Measurements from ENCODE around the gene DPP6. TPM values are rescaled to one million over a fixed set of nuclear protein-coding genes. Genes with fewer than 3 reads are reported as not detected.
A peak's percentile ranks its signal among the peaks of the same experiment; 100 is the strongest.
"Not testable (repeated sequence)": the region's sequence is repeated elsewhere in the genome, so short reads cannot be mapped to it uniquely, and the experiment has no call there.

Gene DPP6
- total RNA-seq, result 56.3 TPM

- not testable (repeated sequence) for FAIRE-seq; DNase-seq (ENCODE audit: low spot score in 2 of 2)
These were observed at the start of gene DPP6 for GRCh38 chr7:154051643-154052529. Gene DPP6, plus strand, starts transcription at chr7:154052398.

- FAIRE-seq; DNase-seq (ENCODE audit: low spot score in 2 of 2): not testable (repeated sequence)
These were observed 42.7 kb upstream of the DPP6 start for GRCh38 chr7:154009423-154009911.

GRCh38 chr7:154010726-154011568, 41.3 kb upstream of the DPP6 start:
- not testable (repeated sequence) for FAIRE-seq; DNase-seq (ENCODE audit: low spot score in 2 of 2)

- not testable (repeated sequence) for FAIRE-seq; DNase-seq (ENCODE audit: low spot score in 2 of 2)
These were observed 39.4 kb upstream of the DPP6 start for GRCh38 chr7:154012800-154013199.

- FAIRE-seq, result not testable (repeated sequence)
These were observed 36.6 kb upstream of the DPP6 start for GRCh38 chr7:154015636-154016035.

GRCh38 chr7:154018354-154018753, 33.8 kb upstream of the DPP6 start:
- not testable (repeated sequence) for FAIRE-seq; DNase-seq (ENCODE audit: low spot score in 2 of 2)

More at GRCh38 chr7:154015636-154016035, 36.6 kb upstream of the DPP6 start:
- DNase-seq (ENCODE audit: low spot score in 2 of 2), result not testable (repeated sequence)

- DNase-seq (ENCODE audit: low spot score in 2 of 2); FAIRE-seq: not testable (repeated sequence)
These were observed 24.4 kb upstream of the DPP6 start for GRCh38 chr7:154027805-154028204.

GRCh38 chr7:154030476-154031080, 21.6 kb upstream of the DPP6 start:
- FAIRE-seq; DNase-seq (ENCODE audit: low spot score in 2 of 2): not testable (repeated sequence)

- FAIRE-seq, result peak; percentile 30
- not testable (repeated sequence) for DNase-seq (ENCODE audit: low spot score in 2 of 2)
These were observed 12.6 kb upstream of the DPP6 start for GRCh38 chr7:154039466-154040165.

GRCh38 chr7:154050394-154050793, 1.8 kb upstream of the DPP6 start:
- not testable (repeated sequence) for DNase-seq (ENCODE audit: low spot score in 2 of 2); FAIRE-seq

GRCh38 chr7:154051006-154051642, 1.1 kb upstream of the DPP6 start:
- not testable (repeated sequence) for FAIRE-seq; DNase-seq (ENCODE audit: low spot score in 2 of 2)

GRCh38 chr7:154052530-154053252, 493 bp downstream of the DPP6 start:
- FAIRE-seq, result not testable (repeated sequence)
- DNase-seq (ENCODE audit: low spot score in 2 of 2), result peak; percentile 16 to 27

- not testable (repeated sequence) for FAIRE-seq; DNase-seq (ENCODE audit: low spot score in 2 of 2)
These were observed 1.5 kb downstream of the DPP6 start for GRCh38 chr7:154053466-154054312.

GRCh38 chr7:154054664-154055063, 2.5 kb downstream of the DPP6 start:
- FAIRE-seq, result peak; percentile 85
- not testable (repeated sequence) for DNase-seq (ENCODE audit: low spot score in 2 of 2)

- not testable (repeated sequence) for DNase-seq (ENCODE audit: low spot score in 2 of 2)
These were observed 3.4 kb downstream of the DPP6 start for GRCh38 chr7:154055491-154056106.

GRCh38 chr7:154058783-154059182, 6.6 kb downstream of the DPP6 start:
- FAIRE-seq, result not testable (repeated sequence)

More at GRCh38 chr7:154055491-154056106, 3.4 kb downstream of the DPP6 start:
- FAIRE-seq, result not testable (repeated sequence)

GRCh38 chr7:154060551-154060950, 8.4 kb downstream of the DPP6 start:
- not testable (repeated sequence) for FAIRE-seq; DNase-seq (ENCODE audit: low spot score in 2 of 2)

More at GRCh38 chr7:154058783-154059182, 6.6 kb downstream of the DPP6 start:
- DNase-seq (ENCODE audit: low spot score in 2 of 2), result not testable (repeated sequence)
